DND-41 (cell line): ENCODE results near the gene ITIH1.
A peak's percentile ranks its signal among the peaks of the same experiment; 100 is the strongest.

Source experiments
- ATAC-seq: fragments of 200-7000 bp; cut with Tn5 transposase; 3 replicates; pipeline ENCODE4 v1.9.1; 2021; ENCODE audit warnings: low read depth; ENCODE audit not compliant: insufficient read depth
- DNase-seq: peaks from one replicate; pipeline ENCODE4 v3.0.0-alpha.2; 2020
- H2AFZ ChIP-seq: 2 replicates; pipeline ENCODE4 v1.6.0; 2012; ENCODE audit warnings: low read depth, low read length
- H3K27ac ChIP-seq: 2 replicates; pipeline ENCODE4 v1.5.1; 2012; ENCODE audit warnings: low read length, inconsistent platforms
- H3K27me3 ChIP-seq: fragments of 200-600 bp; sonication (generic); 2 replicates; pipeline ENCODE4 v1.6.0; 2012; ENCODE audit warnings: low read length, mild to moderate bottlenecking, inconsistent platforms; ENCODE audit not compliant: insufficient read depth, poor library complexity
- H3K36me3 ChIP-seq: 2 replicates; pipeline ENCODE4 v1.5.1; 2012; ENCODE audit warnings: low read length, inconsistent platforms; ENCODE audit not compliant: insufficient read depth
- H3K4me1 ChIP-seq: 2 replicates; pipeline ENCODE4 v1.5.1; 2012; ENCODE audit warnings: mild to moderate bottlenecking, low read length; ENCODE audit not compliant: insufficient read depth
- H3K4me2 ChIP-seq: 2 replicates; pipeline ENCODE4 v1.6.0; 2012; ENCODE audit warnings: mild to moderate bottlenecking, moderate library complexity, low read length, inconsistent platforms; ENCODE audit not compliant: insufficient read depth
- H3K4me3 ChIP-seq, 2 experiments: fragments of 200-600 bp in 1 of 2; shearing (Covaris generic) in 1 of 2; 2 replicates each; pipeline ENCODE4 v1.5.1; 2012 to 2016; ENCODE audit warnings: inconsistent platforms in 2 of 2, low read length in 2 of 2, mild to moderate bottlenecking in 2 of 2, low read depth in 1 of 2, moderate library complexity in 1 of 2
- H3K79me2 ChIP-seq: 2 replicates; pipeline ENCODE4 v1.6.0; 2012; ENCODE audit warnings: low read length, inconsistent platforms; ENCODE audit not compliant: insufficient read depth
- H3K9ac ChIP-seq: 2 replicates; pipeline ENCODE4 v1.6.0; 2012; ENCODE audit warnings: low read depth, mild to moderate bottlenecking, inconsistent platforms, low read length, moderate library complexity
- H3K9me3 ChIP-seq: 2 replicates; pipeline ENCODE4 v1.5.1; 2012; ENCODE audit warnings: low read length, moderate library complexity, mild to moderate bottlenecking, inconsistent platforms; ENCODE audit not compliant: insufficient read depth, severe bottlenecking
- H4K20me1 ChIP-seq: 2 replicates; pipeline ENCODE4 v1.6.0; 2012; ENCODE audit warnings: low read length; ENCODE audit not compliant: insufficient read depth
- EZH2 ChIP-seq: IDR thresholded peaks from 3 replicates; pipeline ENCODE4 v1.6.1; 2012; ENCODE audit warnings: borderline replicate concordance, low read depth, mild to moderate bottlenecking, moderate library complexity, low read length, inconsistent platforms; ENCODE audit not compliant: severe bottlenecking
- TF ChIP-seq, protein P1 (sequence below): IDR thresholded peaks from 2 replicates; pipeline ENCODE4 v1.5.1; 2012; ENCODE audit warnings: borderline replicate concordance, low read length, moderate library complexity, mild to moderate bottlenecking; ENCODE audit not compliant: poor library complexity, severe bottlenecking; ENCODE audit errors: extremely low read depth

Gene ITIH1

DNA sequence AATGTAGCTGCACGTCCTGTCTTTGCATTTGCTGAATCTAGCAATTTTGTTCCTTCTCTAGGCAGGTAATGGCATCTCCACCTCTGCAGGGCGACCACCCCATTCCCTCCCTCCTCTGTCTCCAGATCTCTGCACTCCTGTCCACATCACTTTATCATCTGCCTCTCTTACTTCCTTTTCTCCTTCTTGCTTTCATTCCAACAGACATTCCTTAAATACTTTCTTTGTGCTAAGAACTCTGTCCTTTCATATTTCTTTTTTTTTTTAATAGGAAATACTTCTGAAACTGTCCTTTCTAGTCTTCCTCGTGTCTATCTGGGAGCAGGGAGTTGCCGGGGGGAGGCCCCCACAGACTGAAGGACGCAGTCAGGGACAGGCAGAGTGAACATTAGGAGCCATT lies 24.4 kb downstream of the ITIH1 start:
- no peak for ATAC-seq
- Histone ChIP-seq H3K27ac (no peak overlapping the region), H3K36me3 (no peaks in the 10 kb centered on the region), H3K9ac (no peak overlapping the region), H3K4me2 (no peak overlapping the region), H3K9me3 (no peaks in the 10 kb centered on the region), H2AFZ (no peak overlapping the region), H3K4me1 (no peaks in the 10 kb centered on the region), H3K79me2 (no peaks in the 10 kb centered on the region), H3K4me3 (no peak overlapping the region), H4K20me1 (no peaks in the 10 kb centered on the region), H3K27me3 (no peaks in the 10 kb centered on the region)
- no peak for TF ChIP-seq EZH2
- TF ChIP-seq, protein P1, sequence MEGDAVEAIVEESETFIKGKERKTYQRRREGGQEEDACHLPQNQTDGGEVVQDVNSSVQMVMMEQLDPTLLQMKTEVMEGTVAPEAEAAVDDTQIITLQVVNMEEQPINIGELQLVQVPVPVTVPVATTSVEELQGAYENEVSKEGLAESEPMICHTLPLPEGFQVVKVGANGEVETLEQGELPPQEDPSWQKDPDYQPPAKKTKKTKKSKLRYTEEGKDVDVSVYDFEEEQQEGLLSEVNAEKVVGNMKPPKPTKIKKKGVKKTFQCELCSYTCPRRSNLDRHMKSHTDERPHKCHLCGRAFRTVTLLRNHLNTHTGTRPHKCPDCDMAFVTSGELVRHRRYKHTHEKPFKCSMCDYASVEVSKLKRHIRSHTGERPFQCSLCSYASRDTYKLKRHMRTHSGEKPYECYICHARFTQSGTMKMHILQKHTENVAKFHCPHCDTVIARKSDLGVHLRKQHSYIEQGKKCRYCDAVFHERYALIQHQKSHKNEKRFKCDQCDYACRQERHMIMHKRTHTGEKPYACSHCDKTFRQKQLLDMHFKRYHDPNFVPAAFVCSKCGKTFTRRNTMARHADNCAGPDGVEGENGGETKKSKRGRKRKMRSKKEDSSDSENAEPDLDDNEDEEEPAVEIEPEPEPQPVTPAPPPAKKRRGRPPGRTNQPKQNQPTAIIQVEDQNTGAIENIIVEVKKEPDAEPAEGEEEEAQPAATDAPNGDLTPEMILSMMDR = no peak
- no peak for DNase-seq

DNA sequence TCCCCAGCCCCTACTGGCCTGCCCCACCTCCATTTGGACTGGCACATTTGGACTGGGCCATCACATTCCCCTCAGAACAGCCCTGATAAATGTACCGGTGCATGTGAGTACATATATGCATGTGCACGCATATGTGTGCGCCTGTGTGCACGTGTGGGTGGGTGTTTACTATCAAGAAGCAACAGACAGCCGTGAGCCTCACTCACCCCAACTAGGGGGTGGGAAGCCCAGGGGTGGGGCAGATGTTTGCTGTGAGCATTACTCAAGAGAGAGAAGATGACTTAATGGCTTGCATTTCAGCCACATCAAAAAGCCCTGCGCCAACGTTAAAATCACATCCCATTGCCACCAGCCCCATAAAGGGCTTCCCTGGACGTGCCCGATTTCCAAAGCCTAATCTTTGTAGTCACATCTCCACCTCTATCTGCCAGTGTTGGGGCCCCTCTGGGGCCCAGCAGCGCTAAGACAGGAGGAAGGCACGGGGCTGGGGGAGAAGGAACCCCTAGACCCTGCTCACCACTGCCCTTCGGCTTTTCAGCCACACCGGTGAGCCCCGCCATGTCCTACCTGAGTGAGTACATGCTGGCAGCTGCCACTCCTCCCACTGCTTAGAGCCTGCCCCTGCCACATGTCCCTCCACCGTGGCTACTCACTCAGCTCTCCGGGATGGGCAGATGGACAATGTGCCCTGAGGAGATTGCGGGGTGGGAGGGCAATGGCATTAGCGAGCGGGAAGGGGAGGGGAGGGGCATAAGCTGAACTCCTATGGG lies 28.1 kb downstream of the ITIH1 start:
- Histone ChIP-seq H4K20me1 (no peaks in the 10 kb centered on the region), H3K27me3 (no peaks in the 10 kb centered on the region), H3K27ac (no peak overlapping the region), H3K9ac (no peak overlapping the region), H3K4me2 (no peak overlapping the region), H2AFZ (no peak overlapping the region), H3K36me3 (no peaks in the 10 kb centered on the region), H3K79me2 (no peaks in the 10 kb centered on the region), H3K4me3 (no peak overlapping the region), H3K4me1 (0 out of 2 replicates have a peak, but pooled peaks cover 3% of the 10 kb centered on the region), H3K9me3 (no peaks in the 10 kb centered on the region)
- no peak for TF ChIP-seq EZH2
- TF ChIP-seq, protein P1 = no peak
- ATAC-seq (no peak), DNase-seq (peak; percentile 11)

DNA sequence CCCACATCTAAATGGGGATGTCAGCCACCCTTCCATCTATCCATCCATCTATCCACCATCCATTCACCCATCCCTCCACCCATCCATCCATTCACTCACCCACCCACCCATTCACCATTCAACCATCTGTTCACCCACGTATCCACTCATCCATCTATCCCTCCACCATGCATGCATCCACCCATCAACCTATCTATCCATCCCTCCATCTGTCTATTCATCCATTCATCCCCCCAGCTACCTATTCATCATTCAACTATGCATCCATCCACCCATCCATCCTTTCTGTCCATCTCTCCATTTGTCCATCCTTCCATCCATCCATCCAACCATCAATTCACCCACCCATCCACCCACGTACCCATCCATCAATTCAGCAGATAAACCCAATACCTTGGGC lies 31.8 kb downstream of the ITIH1 start:
- Histone ChIP-seq H3K79me2 (no peaks in the 10 kb centered on the region), H3K27me3 (no peaks in the 10 kb centered on the region), H3K27ac (no peak overlapping the region), H2AFZ (no peak overlapping the region), H3K4me3 (no peak overlapping the region), H3K9me3 (no peaks in the 10 kb centered on the region), H4K20me1 (no peaks in the 10 kb centered on the region), H3K4me2 (no peak overlapping the region), H3K36me3 (no peaks in the 10 kb centered on the region), H3K9ac (no peak overlapping the region), H3K4me1 (0 out of 2 replicates have a peak, but pooled peaks cover 3% of the 10 kb centered on the region)
- ATAC-seq (no peak), DNase-seq (no peak)
- TF ChIP-seq, protein P1 = no peak
- no peak for TF ChIP-seq EZH2
